GM18526 (cell line): ENCODE data around the gene KLHL30.

Experiments
- POLR2A ChIP-seq: IDR thresholded peaks from 3 replicates; pipeline ENCODE4 v1.6.1; 2011; ENCODE audit not compliant: insufficient read length; ENCODE audit errors: extremely low read depth

KLHL30 gene

DNA sequence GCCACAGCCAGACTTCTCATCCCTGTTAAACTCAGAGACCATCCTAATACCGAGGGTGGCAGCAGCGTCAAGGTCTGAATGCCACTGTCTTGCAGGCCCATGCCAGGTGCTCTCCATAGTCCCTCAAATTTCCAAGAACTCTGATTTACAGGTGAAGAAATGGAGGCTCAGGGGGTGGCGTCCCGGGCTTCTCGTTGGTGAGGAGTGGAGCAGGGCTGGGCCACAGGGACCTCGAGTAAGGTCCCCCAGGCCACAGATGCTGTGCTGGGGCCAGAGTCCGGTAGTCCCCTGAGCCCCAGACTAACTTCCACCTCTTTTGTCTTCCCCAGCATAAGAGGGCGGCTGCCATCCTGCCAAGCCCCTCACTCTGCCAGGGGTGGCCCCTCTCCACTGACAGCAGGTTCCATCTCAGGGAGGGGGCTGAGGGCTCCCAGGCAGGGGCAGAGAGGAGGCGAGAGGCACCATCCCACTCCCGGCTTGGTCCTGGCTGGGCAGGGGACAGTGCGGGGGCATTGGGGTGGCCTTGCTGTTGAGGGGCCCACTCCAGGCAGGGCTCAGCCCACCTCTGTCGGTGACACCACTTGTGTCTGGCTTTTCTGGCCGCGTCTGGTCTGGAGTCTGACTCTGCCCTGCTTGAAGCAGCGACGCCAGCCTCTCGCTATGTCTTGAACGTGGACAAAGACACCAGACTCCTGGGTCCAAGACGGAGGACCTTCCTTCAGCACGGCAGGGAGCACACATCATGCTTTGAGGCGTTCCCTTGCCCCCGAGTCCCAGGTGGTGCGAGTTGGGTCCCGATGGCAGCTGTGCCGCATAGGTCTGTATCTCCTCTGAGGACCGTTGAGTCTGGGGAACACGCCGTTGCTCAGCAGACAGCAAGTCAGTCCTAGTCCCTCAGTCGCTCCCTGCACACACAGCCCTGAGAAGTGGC is 15.9 kb upstream of the KLHL30 start:
- no peak for TF ChIP-seq POLR2A

DNA sequence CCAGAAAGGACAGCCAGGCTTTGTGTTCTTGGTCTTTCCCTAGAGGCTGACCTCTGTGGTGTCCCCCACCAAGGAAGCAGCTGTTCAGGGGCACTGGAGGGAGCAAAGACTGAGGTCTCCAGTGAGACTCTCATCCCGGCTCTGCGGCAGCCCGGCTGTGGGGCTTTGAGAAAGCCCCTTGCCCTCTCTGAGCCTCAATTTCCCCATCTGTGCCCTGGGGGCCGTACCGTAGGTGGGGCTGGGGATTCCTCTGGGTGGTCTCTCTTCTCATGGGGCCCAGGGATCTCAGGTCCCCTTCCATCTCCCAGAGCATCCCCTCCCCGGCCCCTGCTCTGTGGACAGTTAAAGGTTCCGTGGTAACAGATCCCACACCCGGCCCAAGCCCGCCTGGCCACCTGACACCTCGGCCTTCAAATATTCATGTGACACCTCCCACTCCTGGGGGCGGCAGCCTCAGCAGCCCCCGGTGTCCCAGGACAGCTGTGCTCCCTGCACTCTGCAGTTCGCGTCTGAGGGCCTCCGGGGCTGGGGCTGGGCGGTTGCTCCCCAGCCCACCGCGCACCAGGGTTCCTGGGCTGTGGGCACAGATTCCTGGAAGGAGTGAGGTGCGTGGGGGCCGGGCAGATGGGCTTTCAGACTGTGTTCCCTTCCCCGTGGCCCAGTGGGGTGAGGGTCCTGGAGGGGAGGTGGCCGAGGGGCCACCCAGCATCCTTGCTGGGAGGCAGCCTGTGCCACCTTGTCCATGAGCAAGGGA is 15.1 kb upstream of the KLHL30 start:
- TF ChIP-seq POLR2A = no peak

DNA sequence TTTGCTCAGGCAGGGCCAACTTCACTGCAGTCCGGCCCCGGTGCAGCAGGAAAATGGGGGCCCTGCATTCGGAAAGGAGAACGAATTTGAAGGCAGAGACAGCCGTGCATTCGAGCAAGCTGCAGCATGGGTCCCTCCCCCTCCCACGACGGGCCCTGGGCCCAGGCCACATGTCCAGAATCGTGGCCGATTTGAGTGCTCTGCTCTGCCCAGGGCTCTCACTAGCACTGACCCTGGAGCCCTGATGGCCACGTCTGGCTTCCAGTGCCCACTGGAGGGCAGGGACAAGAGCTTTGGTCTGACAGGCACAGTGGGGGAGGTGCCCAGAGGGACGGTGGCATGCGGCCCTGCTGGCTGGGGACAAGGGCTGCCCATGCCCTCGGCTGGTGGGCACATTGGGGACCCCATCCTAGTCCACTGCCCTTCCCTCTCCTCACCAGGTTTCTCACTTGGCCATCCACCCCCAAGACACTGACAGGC is 14.4 kb upstream of the KLHL30 start:
- no peak for TF ChIP-seq POLR2A

DNA sequence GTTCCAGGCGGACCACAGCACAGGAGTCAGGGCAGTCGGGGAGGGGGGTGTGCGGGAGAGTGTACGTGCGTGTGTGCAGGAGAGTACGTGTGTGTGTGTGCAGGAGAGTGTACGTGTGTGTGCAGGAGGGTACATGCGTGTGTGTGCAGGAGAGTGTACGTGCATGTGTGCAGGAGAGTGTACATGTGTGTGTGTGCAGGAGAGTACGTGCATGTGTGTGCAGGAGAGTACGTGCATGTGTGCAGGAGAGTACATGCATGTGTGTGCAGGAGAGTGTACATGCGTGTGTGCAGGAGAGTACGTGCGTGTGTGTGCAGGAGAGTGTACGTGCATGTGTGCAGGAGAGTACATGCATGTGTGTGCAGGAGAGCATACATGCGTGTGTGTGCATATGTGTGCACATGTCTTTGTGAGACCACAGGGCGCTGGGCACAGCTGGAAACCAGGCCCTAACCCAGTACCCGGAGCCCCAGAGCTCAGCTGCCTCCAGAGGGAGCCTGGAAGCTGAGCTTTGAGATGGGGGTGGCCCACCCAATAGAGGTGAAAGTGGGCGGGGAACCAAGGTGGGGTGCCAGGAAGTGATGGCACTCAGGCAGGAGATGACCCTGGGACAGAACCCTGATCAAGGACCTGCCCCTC is 13.9 kb upstream of the KLHL30 start:
- no peak for TF ChIP-seq POLR2A

- TF ChIP-seq POLR2A = no peak
These were observed 13.2 kb upstream of the KLHL30 start for GRCh38 chr2:238125127-238125885.

DNA sequence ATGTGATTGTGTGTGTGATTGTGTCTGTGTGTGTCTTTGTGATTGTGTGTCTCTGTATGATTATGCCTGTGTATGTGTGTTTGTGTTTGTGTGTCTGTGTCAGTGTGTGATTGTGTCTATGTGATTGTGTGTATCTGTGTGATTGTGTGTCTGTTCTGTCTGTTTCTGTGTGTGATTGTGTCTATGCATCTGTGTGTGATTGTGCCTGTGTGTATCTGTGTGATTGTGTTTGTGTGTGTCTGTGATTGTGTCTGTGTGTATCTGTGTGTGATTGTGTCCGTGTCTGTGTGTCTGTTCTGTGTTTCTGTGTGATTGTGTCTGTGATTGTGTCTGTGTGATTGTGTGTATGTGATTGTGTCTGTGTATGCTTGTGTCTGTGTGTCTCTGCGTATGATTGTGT is 12.1 kb upstream of the KLHL30 start:
- no peak for TF ChIP-seq POLR2A

- no peak for TF ChIP-seq POLR2A
These were observed 11.7 kb upstream of the KLHL30 start for GRCh38 chr2:238126775-238127164.

- TF ChIP-seq POLR2A = no peak
These were observed 11.1 kb upstream of the KLHL30 start for GRCh38 chr2:238127165-238128060.

GRCh38 chr2:238128061-238128440 is 10.4 kb upstream of the KLHL30 start:
- no peak for TF ChIP-seq POLR2A

DNA sequence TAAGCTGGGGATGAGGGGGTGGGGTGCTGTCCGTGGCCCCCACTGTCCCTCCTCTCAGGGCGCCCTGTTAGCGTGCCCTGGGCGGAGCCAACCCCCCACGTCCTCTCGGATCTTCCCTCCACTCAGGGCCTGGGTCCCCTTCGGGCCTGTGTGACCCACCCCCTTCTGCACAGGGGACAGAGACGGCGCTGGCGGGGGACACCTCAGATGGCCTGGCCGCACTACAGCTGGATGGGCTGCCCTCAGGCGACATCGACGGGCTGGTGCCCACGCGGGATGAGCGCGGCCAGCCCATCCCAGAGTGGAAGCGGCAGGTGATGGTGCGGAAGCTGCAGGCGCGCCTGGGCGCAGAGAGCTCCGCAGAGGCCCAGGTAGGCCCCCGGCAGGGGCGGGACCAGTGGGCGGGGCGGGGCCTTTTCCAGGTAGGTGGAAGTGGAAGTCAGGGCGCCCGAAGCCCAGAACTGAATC is 9.9 kb upstream of the KLHL30 start:
- TF ChIP-seq POLR2A = no peak

GRCh38 chr2:238129166-238130010 is 9.1 kb upstream of the KLHL30 start:
- TF ChIP-seq POLR2A = no peak

GRCh38 chr2:238130111-238130695 is 8.3 kb upstream of the KLHL30 start:
- TF ChIP-seq POLR2A = no peak
